ACC112 (cell line): ENCODE measurements around the gene MAP3K4.

Experiments
- H2AFZ ChIP-seq: fragments of 200-600 bp; sonication (generic); one replicate; pipeline ENCODE4 v1.6.0; 2017; ENCODE audit warnings: antibody characterized with exemption, low read length; ENCODE audit not compliant: unreplicated experiment
- H3K27ac ChIP-seq: fragments of 200-600 bp; sonication (generic); 2 replicates; pipeline ENCODE4 v1.5.1; 2014; ENCODE audit warnings: low read depth, mild to moderate bottlenecking, antibody characterized with exemption, low read length, moderate library complexity
- H3K27me3 ChIP-seq: fragments of 200-600 bp; sonication (generic); 2 replicates; pipeline ENCODE4 v1.6.1; 2014; ENCODE audit warnings: mild to moderate bottlenecking, antibody characterized with exemption, low read length, moderate library complexity, mixed read lengths; ENCODE audit not compliant: insufficient read depth
- H3K36me3 ChIP-seq: fragments of 200-600 bp; sonication (generic); 2 replicates; pipeline ENCODE4 v1.6.1; 2016; ENCODE audit warnings: mild to moderate bottlenecking, antibody characterized with exemption, low read length, moderate library complexity, mixed read lengths; ENCODE audit not compliant: insufficient read depth
- H3K4me1 ChIP-seq: fragments of 200-600 bp; sonication (generic); one replicate; pipeline ENCODE4 v1.6.1; 2016; ENCODE audit warnings: low read length, mixed read lengths; ENCODE audit not compliant: insufficient read depth, unreplicated experiment, control insufficient read depth
- H3K4me3 ChIP-seq: fragments of 200-600 bp; sonication (generic); 2 replicates; pipeline ENCODE4 v1.5.1; 2014; ENCODE audit warnings: mild to moderate bottlenecking, low read depth, low read length
- H3K79me2 ChIP-seq: fragments of 200-600 bp; sonication (generic); one replicate; pipeline ENCODE4 v1.6.0; 2016; ENCODE audit warnings: low read length; ENCODE audit not compliant: control insufficient read depth, unreplicated experiment, insufficient read depth

MAP3K4 gene

DNA sequence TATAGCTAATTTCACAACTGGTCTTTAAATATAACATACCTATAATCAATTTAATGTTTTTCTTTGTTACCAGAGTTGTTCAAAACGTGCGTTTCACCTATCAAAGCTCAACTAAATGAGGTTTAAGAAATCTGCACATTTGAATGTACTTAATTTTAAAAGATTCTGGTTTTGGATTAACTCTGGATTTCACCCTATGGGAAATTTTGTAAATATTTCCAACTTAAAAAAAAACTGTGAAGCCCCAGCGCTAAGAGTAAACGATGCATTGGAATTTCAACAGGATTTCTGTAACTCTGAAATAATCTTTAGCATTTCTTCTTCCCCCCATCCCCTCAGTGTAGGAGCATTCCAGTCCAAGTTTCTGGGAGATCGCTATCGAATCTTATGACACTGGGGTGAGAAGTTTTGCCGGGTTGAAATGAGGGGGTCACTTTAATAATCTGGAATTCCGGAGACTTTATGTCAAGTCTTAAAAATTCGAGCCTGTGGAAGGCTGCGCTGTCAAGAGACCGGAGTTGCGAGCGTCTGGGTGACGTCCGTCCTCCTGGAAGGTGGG lies 643 bp upstream of the MAP3K4 start:
- Histone ChIP-seq H3K36me3 (no peaks in the 10 kb centered on the region), H3K27ac (peak overlapping the region; percentile 64), H3K79me2 (peaks cover 28% of the 10 kb centered on the region), H3K4me1 (peaks cover 10% of the 10 kb centered on the region), H3K4me3 (peak overlapping the region; percentile 85), H3K27me3 (no peaks in the 10 kb centered on the region), H2AFZ (peak overlapping the region; percentile 83)

- peaks cover 42% of the 10 kb centered on the region for H3K79me2 ChIP-seq
- H2AFZ ChIP-seq: peak overlapping the region; percentile 24
- H3K27ac ChIP-seq: peak overlapping the region; percentile 64
- no peaks in the 10 kb centered on the region for H3K36me3 ChIP-seq
- peaks cover 19% of the 10 kb centered on the region for H3K4me1 ChIP-seq
- H3K4me3 ChIP-seq: peak overlapping the region; percentile 85
- H3K27me3 ChIP-seq: no peaks in the 10 kb centered on the region
Measured at GRCh38 chr6:160992061-160992979, 751 bp downstream of the MAP3K4 start.

- Histone ChIP-seq H3K27ac (peak overlapping the region; percentile 64; the same call in 1 of the 2 replicates), H2AFZ (no peak overlapping the region), H3K4me3 (peak overlapping the region; percentile 85), H3K4me1 (peaks cover 19% of the 10 kb centered on the region), H3K27me3 (no peaks in the 10 kb centered on the region), H3K36me3 (0 out of 2 replicates have a peak, but pooled peaks cover 3% of the 10 kb centered on the region), H3K79me2 (peaks cover 47% of the 10 kb centered on the region)
Measured at GRCh38 chr6:160992980-160993314, 1.4 kb downstream of the MAP3K4 start.

GRCh38 chr6:160995271-160995670 lies 3.7 kb downstream of the MAP3K4 start:
- no peak overlapping the region for H3K4me3 ChIP-seq

DNA sequence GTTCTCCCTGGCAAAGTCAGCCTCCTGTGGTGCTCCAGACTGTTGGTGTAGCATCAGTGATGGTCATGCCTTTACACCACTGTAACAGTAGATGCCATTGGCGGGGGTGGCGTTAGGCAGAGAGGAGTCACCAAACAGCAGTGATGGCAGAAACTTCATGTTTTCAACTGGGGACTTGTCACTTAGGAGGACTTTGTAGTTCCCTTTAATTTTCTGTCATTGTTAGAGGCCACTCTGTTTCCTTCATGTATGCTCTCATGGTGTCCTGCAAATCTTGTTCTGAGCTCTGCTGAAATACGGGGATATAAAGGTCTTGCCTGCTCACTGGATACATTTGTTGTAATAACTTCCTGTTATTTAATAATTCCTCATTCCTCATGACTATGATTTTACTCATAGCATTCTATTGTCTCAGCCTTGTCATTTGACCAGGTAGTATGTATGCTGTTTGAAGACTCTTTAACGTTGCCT lies 4.6 kb downstream of the MAP3K4 start:
- Histone ChIP-seq H3K4me1 (peaks cover 16% of the 10 kb centered on the region), H3K79me2 (peaks cover 68% of the 10 kb centered on the region), H3K27me3 (no peaks in the 10 kb centered on the region), H2AFZ (no peak overlapping the region), H3K27ac (peak overlapping the region; percentile 44), H3K4me3 (peak overlapping the region; percentile 42; the same call in 1 of the 2 replicates), H3K36me3 (0 out of 2 replicates have a peak, but pooled peaks cover 3% of the 10 kb centered on the region)

More at GRCh38 chr6:160995271-160995670, 3.7 kb downstream of the MAP3K4 start:
- Histone ChIP-seq H3K36me3 (0 out of 2 replicates have a peak, but pooled peaks cover 3% of the 10 kb centered on the region), H3K79me2 (peaks cover 65% of the 10 kb centered on the region), H2AFZ (no peak overlapping the region), H3K27ac (no peak overlapping the region), H3K4me1 (peaks cover 19% of the 10 kb centered on the region), H3K27me3 (no peaks in the 10 kb centered on the region)

DNA sequence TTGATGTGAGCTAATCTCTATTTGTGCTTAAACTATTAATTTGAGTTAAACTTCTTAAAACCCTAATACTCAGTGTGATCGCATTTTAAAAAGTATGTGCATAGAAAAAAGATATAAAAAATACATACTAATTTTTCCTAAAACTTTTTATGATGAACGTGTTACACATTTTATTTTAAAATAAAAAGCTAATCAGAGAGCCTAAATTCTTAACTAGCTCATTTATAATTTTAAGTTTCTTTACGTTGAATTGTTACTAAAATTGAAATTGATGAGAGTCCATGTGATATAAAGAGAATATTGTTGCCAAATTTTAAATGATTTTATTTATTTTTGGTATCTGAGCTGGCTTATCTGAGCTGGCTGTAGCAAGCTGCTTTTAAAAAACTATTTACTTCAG lies 6.6 kb downstream of the MAP3K4 start:
- Histone ChIP-seq H3K27me3 (no peaks in the 10 kb centered on the region), H3K4me3 (no peak overlapping the region), H3K36me3 (0 out of 2 replicates have a peak, but pooled peaks cover 3% of the 10 kb centered on the region), H3K27ac (no peak overlapping the region), H3K4me1 (peaks cover 18% of the 10 kb centered on the region), H3K79me2 (peaks cover 72% of the 10 kb centered on the region), H2AFZ (no peak overlapping the region)

GRCh38 chr6:160998766-160999165 lies 7.2 kb downstream of the MAP3K4 start:
- Histone ChIP-seq H3K27ac (no peak overlapping the region), H3K36me3 (0 out of 2 replicates have a peak, but pooled peaks cover 3% of the 10 kb centered on the region), H3K4me1 (peaks cover 13% of the 10 kb centered on the region), H3K27me3 (no peaks in the 10 kb centered on the region), H3K4me3 (no peak overlapping the region), H2AFZ (no peak overlapping the region), H3K79me2 (peaks cover 69% of the 10 kb centered on the region)

DNA sequence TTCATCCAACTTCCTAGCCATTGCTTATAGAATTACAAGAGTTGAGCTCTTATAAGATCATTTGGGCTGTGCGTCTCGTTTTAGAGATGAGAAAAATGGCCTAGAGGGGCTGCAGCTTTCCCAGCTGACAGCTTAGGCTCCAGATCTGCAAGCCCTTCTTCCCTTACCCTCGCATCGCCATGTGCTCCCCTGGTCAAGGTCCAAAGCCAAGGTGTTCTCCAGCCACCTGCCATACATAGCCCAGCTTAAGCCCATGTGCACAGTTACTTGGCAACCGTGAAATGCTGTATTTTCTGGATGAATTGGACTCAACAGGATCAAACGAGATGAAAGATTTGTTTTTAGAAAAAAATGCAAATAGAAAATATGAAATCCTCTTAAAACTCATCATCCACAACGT lies 7.9 kb downstream of the MAP3K4 start:
- 0 out of 2 replicates have a peak, but pooled peaks cover 3% of the 10 kb centered on the region for H3K36me3 ChIP-seq
- H3K27ac ChIP-seq: no peak overlapping the region
- H3K27me3 ChIP-seq: no peaks in the 10 kb centered on the region
- H3K4me1 ChIP-seq: peaks cover 13% of the 10 kb centered on the region
- H2AFZ ChIP-seq: no peak overlapping the region
- H3K4me3 ChIP-seq: no peak overlapping the region
- peaks cover 69% of the 10 kb centered on the region for H3K79me2 ChIP-seq

GRCh38 chr6:161000632-161001031 lies 9.1 kb downstream of the MAP3K4 start:
- no peak overlapping the region for H3K4me3 ChIP-seq
- peaks cover 64% of the 10 kb centered on the region for H3K79me2 ChIP-seq
- no peaks in the 10 kb centered on the region for H3K27me3 ChIP-seq
- 0 out of 2 replicates have a peak, but pooled peaks cover 3% of the 10 kb centered on the region for H3K36me3 ChIP-seq
- no peak overlapping the region for H3K27ac ChIP-seq
- no peak overlapping the region for H2AFZ ChIP-seq
- peaks cover 13% of the 10 kb centered on the region for H3K4me1 ChIP-seq

GRCh38 chr6:161001421-161001820 lies 9.9 kb downstream of the MAP3K4 start:
- peaks cover 7% of the 10 kb centered on the region for H3K4me1 ChIP-seq
- H3K4me3 ChIP-seq: no peak overlapping the region
- peaks cover 62% of the 10 kb centered on the region for H3K79me2 ChIP-seq

More at GRCh38 chr6:161001421-161001820, 9.9 kb downstream of the MAP3K4 start:
- H3K36me3 ChIP-seq: 0 out of 2 replicates have a peak, but pooled peaks cover 3% of the 10 kb centered on the region
- no peak overlapping the region for H3K27ac ChIP-seq
- no peaks in the 10 kb centered on the region for H3K27me3 ChIP-seq
- H2AFZ ChIP-seq: no peak overlapping the region
